Karpas-422 (cell line): Measurements from ENCODE around the gene MBOAT2. TPM values are rescaled to one million over a fixed set of nuclear protein-coding genes. Genes with fewer than 3 reads are reported as not detected.
"Not testable (repeated sequence)": the region's sequence is repeated elsewhere in the genome, so short reads cannot be mapped to it uniquely, and the experiment has no call there.

Source experiments
- DNase-seq: peaks from one replicate; pipeline ENCODE4 v3.0.0-alpha.2; 2015
- H2AFZ ChIP-seq: fragments of 200-600 bp; sonication (generic); 2 replicates; pipeline ENCODE4 v1.6.1; 2014; ENCODE audit warnings: antibody characterized with exemption, low read length, mixed read lengths
- H3K27ac ChIP-seq: fragments of 200-600 bp; sonication (generic); 2 replicates; pipeline ENCODE4 v1.5.1; 2014; ENCODE audit warnings: mild to moderate bottlenecking, low read length, moderate library complexity
- H3K27me3 ChIP-seq: fragments of 200-600 bp; sonication (generic); 2 replicates; pipeline ENCODE4 v1.6.1; 2014; ENCODE audit warnings: low read length, mixed read lengths
- H3K36me3 ChIP-seq: fragments of 200-600 bp; sonication (generic); 2 replicates; pipeline ENCODE4 v1.6.1; 2014; ENCODE audit warnings: low read length, mixed read lengths; ENCODE audit not compliant: insufficient read depth
- H3K4me1 ChIP-seq: fragments of 200-600 bp; sonication (generic); 2 replicates; pipeline ENCODE4 v1.6.1; 2014; ENCODE audit warnings: mild to moderate bottlenecking, low read length, mixed read lengths
- H3K4me2 ChIP-seq: fragments of 200-600 bp; sonication (generic); 2 replicates; pipeline ENCODE4 v1.6.1; 2014; ENCODE audit warnings: low read length, low read depth, mild to moderate bottlenecking; ENCODE audit not compliant: poor library complexity, severe bottlenecking
- H3K4me3 ChIP-seq: fragments of 200-600 bp; sonication (generic); 2 replicates; pipeline ENCODE4 v1.5.1; 2014; ENCODE audit warnings: mild to moderate bottlenecking, antibody characterized with exemption, low read length, mixed read lengths
- H3K79me2 ChIP-seq: fragments of 200-600 bp; sonication (generic); 2 replicates; pipeline ENCODE4 v1.6.1; 2014; ENCODE audit warnings: mild to moderate bottlenecking, low read length, mixed read lengths
- H3K9ac ChIP-seq: fragments of 200-600 bp; sonication (generic); 2 replicates; pipeline ENCODE4 v1.6.0; 2014; ENCODE audit warnings: low read length
- H3K9me2 ChIP-seq: fragments of 200-600 bp; sonication (generic), shearing (Covaris generic); replicated peaks from 2 replicates; pipeline ENCODE4 v1.6.0; 2014; ENCODE audit warnings: mild to moderate bottlenecking, low read length, moderate library complexity; ENCODE audit not compliant: insufficient read depth
- H3K9me3 ChIP-seq: fragments of 300-700, 200-600 bp; sonication (generic); 2 replicates; pipeline ENCODE4 v1.6.1; 2014; ENCODE audit warnings: low read length, mixed read lengths
- H4K20me1 ChIP-seq: fragments of 200-600 bp; sonication (generic); 2 replicates; pipeline ENCODE4 v1.6.1; 2014; ENCODE audit warnings: mild to moderate bottlenecking, antibody characterized with exemption, low read length, low read depth; ENCODE audit not compliant: insufficient read depth
- total RNA-seq: library from RNA; depleted of rRNA; stranded (reverse); fragments of >200 nt; shearing (Covaris generic); gene quantifications from 2 replicates; pipeline ENCODE4 v1.2.3, GENCODE V29; 2014; ENCODE audit warnings: low replicate concordance

MBOAT2 gene
- total RNA-seq, 1 experiment from 2014 or later = not detected

- not testable (repeated sequence) for H3K9me2 ChIP-seq, H2AFZ ChIP-seq, H3K9me3 ChIP-seq, H3K79me2 ChIP-seq, H3K27ac ChIP-seq, H4K20me1 ChIP-seq, H3K27me3 ChIP-seq, H3K36me3 ChIP-seq, H3K4me1 ChIP-seq, H3K4me2 ChIP-seq, H3K4me3 ChIP-seq, DNase-seq, H3K9ac ChIP-seq
These were observed 30.5 kb downstream of the MBOAT2 start for GRCh38 chr2:8973017-8973416.

- not testable (repeated sequence) for H3K9ac ChIP-seq, H3K27ac ChIP-seq, H3K4me1 ChIP-seq, H4K20me1 ChIP-seq, H2AFZ ChIP-seq, DNase-seq, H3K4me2 ChIP-seq, H3K36me3 ChIP-seq, H3K9me2 ChIP-seq, H3K4me3 ChIP-seq, H3K9me3 ChIP-seq, H3K79me2 ChIP-seq, H3K27me3 ChIP-seq
These were observed 30.9 kb downstream of the MBOAT2 start for GRCh38 chr2:8972535-8972934.

- H4K20me1 ChIP-seq, H3K27ac ChIP-seq, H3K79me2 ChIP-seq, H3K9ac ChIP-seq, H3K27me3 ChIP-seq, H3K4me1 ChIP-seq, H3K36me3 ChIP-seq, H2AFZ ChIP-seq, DNase-seq, H3K9me3 ChIP-seq, H3K9me2 ChIP-seq, H3K4me2 ChIP-seq, H3K4me3 ChIP-seq: not testable (repeated sequence)
These were observed 34.1 kb downstream of the MBOAT2 start for GRCh38 chr2:8969348-8969747.

GRCh38 chr2:8966123-8966908 is 37.2 kb downstream of the MBOAT2 start:
- Histone ChIP-seq H3K4me2 (no peak overlapping the region), H3K9me2 (no peaks in the 10 kb centered on the region), H4K20me1 (no peaks in the 10 kb centered on the region), H3K4me3 (no peak overlapping the region), H3K9me3 (no peaks in the 10 kb centered on the region), H3K4me1 (no peaks in the 10 kb centered on the region), H3K27me3 (no peaks in the 10 kb centered on the region), H2AFZ (no peak overlapping the region), H3K27ac (no peak overlapping the region), H3K79me2 (no peaks in the 10 kb centered on the region), H3K9ac (no peak overlapping the region), H3K36me3 (no peaks in the 10 kb centered on the region)
- no peak for DNase-seq

GRCh38 chr2:8965216-8965969 is 38.1 kb downstream of the MBOAT2 start:
- Histone ChIP-seq H3K27me3 (no peaks in the 10 kb centered on the region), H4K20me1 (no peaks in the 10 kb centered on the region), H3K9me3 (no peaks in the 10 kb centered on the region), H2AFZ (no peak overlapping the region), H3K9me2 (no peaks in the 10 kb centered on the region), H3K4me1 (no peaks in the 10 kb centered on the region), H3K4me2 (no peak overlapping the region), H3K79me2 (no peaks in the 10 kb centered on the region), H3K36me3 (no peaks in the 10 kb centered on the region), H3K9ac (no peak overlapping the region), H3K4me3 (no peak overlapping the region), H3K27ac (no peak overlapping the region)
- DNase-seq = no peak

- Histone ChIP-seq H3K4me1 (no peaks in the 10 kb centered on the region), H3K4me2 (no peak overlapping the region), H4K20me1 (no peaks in the 10 kb centered on the region), H2AFZ (no peak overlapping the region), H3K79me2 (no peaks in the 10 kb centered on the region), H3K36me3 (no peaks in the 10 kb centered on the region), H3K4me3 (no peak overlapping the region), H3K27me3 (no peaks in the 10 kb centered on the region), H3K9me3 (no peaks in the 10 kb centered on the region), H3K9me2 (no peaks in the 10 kb centered on the region), H3K27ac (no peak overlapping the region), H3K9ac (no peak overlapping the region)
- DNase-seq = no peak
These were observed 40.6 kb downstream of the MBOAT2 start for GRCh38 chr2:8962890-8963289.

- Histone ChIP-seq H3K9ac (no peak overlapping the region), H3K9me3 (peaks cover 18% of the 10 kb centered on the region), H3K79me2 (no peaks in the 10 kb centered on the region), H2AFZ (no peak overlapping the region), H3K9me2 (no peaks in the 10 kb centered on the region), H3K4me2 (no peak overlapping the region), H4K20me1 (no peaks in the 10 kb centered on the region), H3K4me1 (no peaks in the 10 kb centered on the region), H3K36me3 (no peaks in the 10 kb centered on the region), H3K27me3 (no peaks in the 10 kb centered on the region), H3K27ac (no peak overlapping the region), H3K4me3 (no peak overlapping the region)
- DNase-seq = no peak
These were observed 45.9 kb downstream of the MBOAT2 start for GRCh38 chr2:8957628-8958027.

GRCh38 chr2:8956774-8957173 is 46.7 kb downstream of the MBOAT2 start:
- H3K36me3 ChIP-seq = no peaks in the 10 kb centered on the region
- H3K79me2 ChIP-seq = no peaks in the 10 kb centered on the region
- H3K4me2 ChIP-seq = no peak overlapping the region
- no peak overlapping the region for H3K4me3 ChIP-seq
- no peaks in the 10 kb centered on the region for H4K20me1 ChIP-seq
- peaks cover 25% of the 10 kb centered on the region for H3K9me3 ChIP-seq
- no peaks in the 10 kb centered on the region for H3K4me1 ChIP-seq
- H3K9me2 ChIP-seq = no peaks in the 10 kb centered on the region
- H2AFZ ChIP-seq = no peak overlapping the region
- DNase-seq = no peak
- no peak overlapping the region for H3K9ac ChIP-seq
- no peaks in the 10 kb centered on the region for H3K27me3 ChIP-seq
- no peak overlapping the region for H3K27ac ChIP-seq
